HG03575 (cell line): ENCODE measurements around the gene TMEM258.
A peak's percentile ranks its signal among the peaks of the same experiment; 100 is the strongest.

Experiments used
- ATAC-seq: cut with Tn5 transposase; IDR thresholded peaks from one replicate; pipeline ENCODE4 v1.9.1; 2021; ENCODE audit not compliant: unreplicated experiment, insufficient number of reproducible peaks, low FRiP score; ENCODE audit errors: extremely low read depth

TMEM258 gene

GRCh38 chr11:61792310-61793082 lies at the start of gene TMEM258, which contains the start of gene FEN1:
TMEM258 (minus strand) TSS chr11:61792599; CDS start chr11:61792558, 41 bp downstream.
FEN1 (plus strand) TSS chr11:61792911; CDS start chr11:61795362, 2,451 bp downstream.
- no peak for ATAC-seq

- no peak for ATAC-seq
Observed at GRCh38 chr11:61841636-61842527, 49.5 kb upstream of the TMEM258 start.

GRCh38 chr11:61840371-61840770 lies 48.0 kb upstream of the TMEM258 start:
- ATAC-seq = no peak

- no peak for ATAC-seq
Observed at GRCh38 chr11:61839742-61840141, 47.3 kb upstream of the TMEM258 start.

- ATAC-seq = no peak
Observed at GRCh38 chr11:61838921-61839320, 46.5 kb upstream of the TMEM258 start.

GRCh38 chr11:61838501-61838900 lies 46.1 kb upstream of the TMEM258 start:
- ATAC-seq = no peak

GRCh38 chr11:61837411-61838005 lies 45.1 kb upstream of the TMEM258 start:
- no peak for ATAC-seq

GRCh38 chr11:61836193-61836592 lies 43.8 kb upstream of the TMEM258 start:
- no peak for ATAC-seq

- peak; percentile 56 for ATAC-seq
Observed at GRCh38 chr11:61834278-61835048, 42.1 kb upstream of the TMEM258 start.

GRCh38 chr11:61833926-61834277 lies 41.5 kb upstream of the TMEM258 start:
- ATAC-seq = no peak

GRCh38 chr11:61833471-61833870 lies 41.1 kb upstream of the TMEM258 start:
- no peak for ATAC-seq

GRCh38 chr11:61832754-61833153 lies 40.4 kb upstream of the TMEM258 start:
- no peak for ATAC-seq

- no peak for ATAC-seq
Observed at GRCh38 chr11:61832207-61832606, 39.8 kb upstream of the TMEM258 start.

GRCh38 chr11:61830237-61831105 lies 38.1 kb upstream of the TMEM258 start:
- ATAC-seq = no peak

GRCh38 chr11:61829806-61830205 lies 37.4 kb upstream of the TMEM258 start:
- ATAC-seq = no peak

- ATAC-seq = no peak
Observed at GRCh38 chr11:61828629-61829407, 36.4 kb upstream of the TMEM258 start.

GRCh38 chr11:61828379-61828628 lies 35.9 kb upstream of the TMEM258 start:
- ATAC-seq = no peak
